Stimulated activated CD4-positive, alpha-beta T cell treated with anti-CD3 and anti-CD28 coated beads, Interleukin-15, amount 100 ng/mL, for 1 hour (primary cell): Measurements from ENCODE around the gene DYNC1H1.
"Not testable (repeated sequence)": the region's sequence is repeated elsewhere in the genome, so short reads cannot be mapped to it uniquely, and the experiment has no call there.

Experiments used
- DNase-seq, 2 donors: peaks; one replicate each; pipeline ENCODE4 v3.0.0-alpha.2; 2020; ENCODE audit warnings: low read depth in 1 of 2, low spot score in 1 of 2

The DYNC1H1 gene

DNA sequence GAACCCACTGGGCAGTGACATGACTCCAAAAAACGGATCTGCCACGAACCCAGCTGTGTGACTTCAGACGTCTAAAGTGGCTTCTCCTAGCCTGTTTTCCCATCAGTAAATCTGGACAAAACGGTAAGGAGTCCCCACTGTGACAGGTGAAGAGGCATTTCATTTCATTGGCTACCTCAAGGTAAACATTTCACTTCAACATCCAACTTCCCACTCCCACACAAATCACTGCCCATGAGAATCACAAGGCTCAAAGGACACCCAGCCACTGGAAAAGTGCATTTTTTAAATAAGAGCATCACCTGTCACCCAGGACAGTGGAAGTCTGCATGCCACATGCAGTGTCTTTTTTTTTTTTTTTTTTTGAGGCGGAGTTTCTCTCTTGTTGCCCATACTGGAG is 94.6 kb downstream of the DYNC1H1 start:
- no peak for DNase-seq

DNA sequence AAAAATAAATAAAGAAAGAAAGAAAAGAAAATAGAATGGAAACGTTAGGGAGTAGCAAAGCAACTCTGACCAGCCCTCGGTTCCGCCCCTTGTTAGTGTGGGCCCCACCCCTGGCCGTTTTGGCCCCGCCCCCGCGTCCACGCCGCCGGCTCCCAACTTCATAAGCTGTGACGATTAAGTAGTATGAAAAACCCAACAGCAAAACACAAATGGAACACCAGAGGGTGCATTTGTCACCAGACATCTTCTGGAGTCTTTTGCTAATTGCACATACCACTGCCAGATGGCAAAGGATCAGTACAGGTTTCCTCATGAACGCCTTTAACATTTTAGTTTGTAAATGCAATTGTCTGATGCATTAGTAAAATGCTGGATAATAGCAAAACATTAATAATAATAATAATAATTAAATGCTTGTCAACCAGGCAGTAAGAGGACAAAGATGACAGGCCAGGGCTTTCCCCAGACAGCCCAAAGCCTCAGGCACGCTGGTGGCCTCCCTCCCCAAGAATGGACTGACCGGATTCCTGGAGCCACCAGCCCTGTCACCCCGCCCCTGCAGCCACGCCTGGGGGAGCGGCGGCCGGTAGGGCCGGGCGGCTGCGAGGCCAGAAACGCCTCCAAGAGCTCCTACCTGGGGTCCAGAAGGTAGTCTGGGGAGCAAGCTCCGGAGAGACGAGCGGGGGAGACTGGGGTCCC is 98.9 kb downstream of the DYNC1H1 start:
- DNase-seq = peak; percentile 34 to 60

DNA sequence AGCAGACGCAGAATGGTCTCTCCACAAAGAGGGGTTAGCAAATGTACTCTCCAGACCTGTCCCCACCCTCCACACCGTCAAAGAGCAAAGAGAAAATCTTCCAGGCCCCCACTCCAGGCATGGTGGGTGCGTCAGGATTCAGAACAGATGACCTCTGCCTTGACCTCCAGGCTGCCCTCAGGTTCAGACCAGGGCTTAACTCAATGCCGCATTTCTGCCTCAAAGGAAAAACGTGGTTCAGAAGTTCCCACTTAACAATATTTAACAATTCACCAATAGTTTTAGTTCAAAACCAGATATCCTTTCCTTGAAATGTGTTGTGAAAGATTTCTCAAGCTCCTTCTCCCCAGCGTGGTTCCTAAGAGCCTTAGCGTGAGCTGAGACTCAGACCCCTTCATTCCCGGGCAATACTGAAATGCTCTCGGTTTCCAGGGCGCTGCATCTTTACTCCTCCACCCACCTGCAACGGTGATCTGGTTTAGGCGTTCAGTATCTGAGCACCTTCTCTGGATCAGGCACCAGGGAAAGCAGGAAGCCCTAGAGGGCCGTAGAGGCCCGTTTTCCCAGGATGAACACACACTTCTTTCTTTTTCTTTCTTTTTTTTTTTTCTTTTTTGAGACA is 99.5 kb downstream of the DYNC1H1 start:
- DNase-seq = no peak

DNA sequence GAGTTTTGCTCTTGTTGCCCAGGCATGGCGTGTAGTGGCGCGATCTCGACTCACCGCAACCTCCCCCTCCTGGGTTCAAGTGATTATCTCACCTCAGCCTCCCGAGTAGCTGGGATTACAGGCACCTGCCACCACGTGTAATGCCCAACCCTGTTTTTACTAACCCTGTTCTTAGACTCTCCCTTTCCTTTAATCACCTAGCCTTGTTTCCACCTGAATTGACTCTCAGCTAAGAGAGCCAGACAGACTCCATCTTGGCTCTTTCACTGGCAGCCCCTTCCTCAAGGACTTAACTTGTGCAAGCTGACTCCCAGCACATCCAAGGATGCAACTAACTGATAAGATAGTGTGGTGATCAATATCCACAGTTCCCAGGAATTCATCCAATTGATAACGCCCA is 100.2 kb downstream of the DYNC1H1 start:
- not testable (repeated sequence) for DNase-seq

DNA sequence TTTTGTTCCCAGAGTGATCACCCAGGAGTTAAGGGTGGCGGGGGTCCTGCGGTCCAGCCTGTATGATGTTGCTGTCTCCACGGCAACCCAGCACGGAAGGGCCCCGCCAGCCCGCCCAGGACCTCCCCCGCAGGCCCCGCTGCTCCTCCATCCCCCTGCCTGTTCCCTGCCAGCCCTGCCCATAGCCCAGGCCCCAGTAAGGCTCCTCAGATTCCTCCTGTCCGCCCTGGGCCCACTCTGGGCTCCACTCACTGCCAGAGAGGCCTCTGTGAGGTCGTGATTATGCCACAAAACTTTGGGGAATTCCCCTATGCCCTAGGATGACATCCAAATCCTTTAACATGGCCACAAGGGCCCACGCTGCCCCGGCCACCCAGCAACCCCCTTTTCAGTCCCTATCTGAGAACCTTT is 101.7 kb downstream of the DYNC1H1 start:
- no peak for DNase-seq

DNA sequence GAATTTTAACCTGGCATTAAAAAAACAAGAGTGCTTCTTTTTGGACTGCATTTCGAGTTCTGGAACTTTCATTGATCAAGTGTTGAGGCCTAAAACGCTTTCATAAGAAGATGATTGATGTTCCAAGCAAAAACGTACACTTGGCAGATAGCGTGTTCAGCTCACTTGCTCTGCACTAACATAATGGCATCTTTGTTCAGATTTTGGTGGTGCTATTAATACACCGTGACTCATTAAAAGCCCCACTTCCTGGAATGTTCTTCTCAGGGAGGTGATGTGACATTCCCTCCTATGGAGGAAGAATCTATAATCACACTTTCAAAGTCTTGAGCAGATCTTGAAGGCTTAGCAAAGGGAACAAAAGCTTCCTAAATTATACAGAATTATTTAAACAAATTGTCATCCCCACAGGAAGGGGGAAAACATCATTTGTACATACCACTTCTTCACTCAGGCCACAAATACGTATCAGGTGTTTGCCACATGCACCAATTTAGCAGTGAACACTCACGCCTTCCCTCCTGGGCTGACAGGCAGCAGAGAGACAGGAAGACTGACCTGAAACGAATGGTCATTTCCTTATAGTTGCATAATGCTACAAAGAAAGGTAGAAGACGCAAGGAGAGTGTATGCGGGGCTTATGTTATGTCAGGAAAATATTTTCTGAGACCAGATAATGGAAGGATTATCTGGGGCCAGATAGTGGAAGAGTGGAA is 107.1 kb downstream of the DYNC1H1 start:
- no peak for DNase-seq

DNA sequence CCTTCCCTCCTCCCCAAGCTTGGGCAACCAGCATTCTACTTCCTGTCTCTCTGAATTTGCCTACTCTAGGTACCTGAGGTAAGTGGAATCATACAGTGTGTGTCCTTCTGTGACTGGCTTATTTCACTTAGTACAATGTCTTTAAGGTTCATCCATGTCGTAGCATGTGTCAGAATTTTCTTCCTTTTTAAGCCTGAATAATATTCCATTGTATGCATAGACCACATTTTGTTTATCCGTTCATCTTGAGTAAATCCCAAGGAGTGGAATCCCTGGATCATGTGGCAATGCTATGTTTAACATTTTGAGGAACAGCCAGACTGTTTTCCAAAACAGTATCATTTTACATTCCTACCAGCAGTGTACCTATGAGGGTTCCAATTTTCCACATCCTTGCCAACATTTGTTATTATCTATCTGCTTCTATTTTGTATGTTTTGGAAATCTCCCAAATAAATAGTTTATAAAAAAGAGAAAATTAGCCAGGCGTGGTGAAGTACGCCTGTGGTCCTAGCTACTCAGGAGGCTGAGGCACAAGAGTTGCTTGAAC is 110.1 kb downstream of the DYNC1H1 start:
- no peak for DNase-seq

DNA sequence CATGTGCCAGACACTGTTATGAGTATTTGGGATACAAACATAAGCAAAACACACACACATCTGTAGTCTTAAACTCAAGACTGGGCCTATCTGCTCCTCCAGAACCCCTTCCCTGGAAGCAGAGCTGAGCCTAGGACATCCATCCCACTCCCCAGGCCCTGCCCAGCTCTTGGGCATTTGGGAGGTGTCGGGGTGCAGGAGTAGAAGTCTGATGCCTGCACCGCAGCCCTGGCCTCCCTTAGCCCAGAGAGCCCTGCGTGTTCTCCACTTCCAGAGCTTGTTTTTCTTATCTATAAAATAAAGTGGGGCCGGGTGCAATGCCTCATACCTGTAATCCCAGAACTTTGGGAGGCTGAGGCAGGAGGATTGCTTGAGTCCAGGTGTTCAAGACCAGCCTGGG is 110.8 kb downstream of the DYNC1H1 start:
- no peak for DNase-seq

DNA sequence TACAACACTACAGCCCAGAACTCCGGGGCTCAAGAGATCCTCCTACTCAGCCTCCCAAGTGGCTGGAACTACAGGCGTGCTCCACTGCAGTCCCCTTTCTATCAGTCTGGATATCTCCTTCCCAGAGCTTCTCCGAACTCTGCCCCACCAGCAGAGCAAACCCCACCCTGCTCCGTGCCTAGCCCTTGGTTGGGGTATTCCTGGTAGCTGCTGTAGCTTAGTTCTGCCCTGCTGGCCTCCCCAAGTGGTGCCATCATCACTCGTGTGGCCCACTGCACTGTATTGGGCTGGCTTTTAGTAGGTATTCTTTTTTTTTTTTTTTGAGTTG is 113.0 kb downstream of the DYNC1H1 start:
- DNase-seq = no peak

DNA sequence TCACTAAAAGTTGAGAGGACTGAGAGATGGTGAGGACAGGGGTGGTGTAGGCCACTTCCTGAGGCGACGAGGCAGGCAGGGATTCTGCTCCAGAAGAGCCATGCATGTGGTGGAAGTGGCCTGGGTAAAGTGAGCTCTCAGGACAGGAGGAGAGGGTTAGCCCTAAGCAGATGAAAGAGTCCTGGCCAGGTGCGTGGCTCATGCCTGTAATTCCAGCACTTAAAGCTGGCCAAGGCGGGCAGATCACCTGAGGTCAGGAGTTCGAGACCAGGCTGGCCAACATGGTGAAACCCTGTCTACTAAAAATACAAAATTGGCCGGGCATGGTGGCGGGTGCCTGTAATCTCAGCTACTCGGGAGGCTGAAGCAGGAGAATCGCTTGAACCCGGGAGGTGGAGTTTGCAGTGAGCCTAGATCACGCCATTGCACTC is 114.0 kb downstream of the DYNC1H1 start:
- not testable (repeated sequence) for DNase-seq

DNA sequence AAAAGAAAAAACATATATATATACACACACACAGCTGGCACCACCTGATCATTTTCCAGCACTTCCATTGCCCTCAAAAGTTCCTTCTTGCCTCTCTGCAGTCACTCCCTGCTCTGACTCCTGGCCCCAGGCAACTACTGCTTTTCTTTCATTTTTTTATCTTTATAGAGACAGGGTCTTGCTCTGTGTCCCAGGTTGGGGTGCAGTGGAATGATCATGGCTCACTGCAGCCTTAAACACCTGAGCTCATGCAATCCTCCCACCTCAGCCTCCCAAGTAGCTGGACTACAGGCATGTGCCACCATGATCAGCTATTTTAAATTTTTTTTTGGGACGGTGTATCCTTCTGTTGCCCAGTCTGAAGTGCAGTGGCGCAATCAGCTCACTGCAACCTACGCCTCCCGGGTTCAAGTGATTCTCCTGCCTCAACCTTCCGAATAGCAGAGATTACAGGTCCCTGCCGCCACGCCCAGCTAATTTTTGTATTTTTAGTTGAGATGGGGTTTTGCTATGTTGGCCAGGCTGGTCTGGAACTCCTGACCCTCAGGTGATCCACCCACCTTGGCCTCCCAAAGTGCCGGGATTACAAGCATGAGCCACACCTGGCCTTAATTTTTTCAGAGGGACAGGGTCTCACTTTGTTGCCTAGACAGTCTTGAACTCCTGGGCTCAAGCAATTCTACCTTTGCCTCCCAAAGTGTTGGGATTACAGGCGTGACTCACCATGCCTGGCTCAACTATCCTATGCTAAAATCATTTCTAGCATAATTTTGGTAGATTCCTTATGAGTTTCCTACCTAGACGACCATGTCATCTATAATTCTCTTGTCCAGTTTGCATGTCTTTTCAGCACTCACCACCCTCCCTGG is 114.7 kb downstream of the DYNC1H1 start:
- no peak for DNase-seq

DNA sequence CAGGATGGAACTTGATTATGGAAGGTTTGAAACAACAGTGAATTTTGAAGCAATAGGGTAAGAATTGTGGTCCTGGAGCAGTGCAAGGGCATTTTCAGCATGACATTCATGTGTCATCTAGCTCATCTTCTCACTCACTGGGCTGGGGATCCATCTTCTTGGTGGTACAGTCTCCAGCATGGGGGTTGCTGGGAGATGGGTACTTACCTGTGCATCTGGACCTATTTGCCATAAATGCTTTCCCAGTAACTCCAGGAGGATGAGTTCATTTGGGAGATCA is 115.3 kb downstream of the DYNC1H1 start:
- DNase-seq = no peak

DNA sequence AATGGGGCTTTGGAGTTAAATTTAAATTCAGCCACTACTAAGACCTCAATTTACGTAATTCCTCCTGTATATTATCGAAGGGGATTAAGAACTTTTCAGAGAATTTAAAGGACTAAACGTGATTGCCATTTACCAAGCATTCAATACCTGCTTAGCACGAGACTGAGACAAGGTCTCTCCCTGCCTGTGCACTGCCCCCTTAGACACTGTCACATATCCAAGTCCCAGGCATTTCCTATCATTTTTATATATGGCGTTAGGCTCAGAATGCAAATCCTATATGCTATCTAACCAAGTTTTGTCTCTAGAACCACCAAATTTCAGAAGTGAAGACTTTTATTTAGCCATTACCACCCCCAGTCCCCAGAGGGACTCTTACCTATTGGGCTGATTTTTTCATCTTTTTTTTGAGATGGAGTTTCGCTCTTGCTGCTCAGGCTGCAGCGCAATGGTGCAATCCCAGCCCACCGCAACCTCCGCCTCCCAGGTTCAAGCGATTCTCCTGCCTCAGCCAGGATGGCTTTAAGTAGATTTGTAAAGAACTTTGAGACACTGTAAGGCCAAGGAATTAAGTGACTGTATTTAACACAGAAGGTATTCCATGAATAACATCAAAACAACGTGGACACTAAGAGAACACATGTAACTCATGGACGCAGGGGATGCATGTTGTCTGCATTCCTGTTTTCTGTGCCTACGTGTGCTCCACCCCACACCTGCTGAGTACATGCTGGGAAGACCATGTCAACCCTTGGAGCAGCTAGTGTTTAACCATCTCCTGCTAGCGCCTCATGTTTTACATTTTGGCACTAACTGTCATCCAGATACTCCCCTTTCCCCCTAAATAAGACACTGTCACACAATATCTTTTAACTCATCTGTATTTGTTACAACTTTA is 116.1 kb downstream of the DYNC1H1 start:
- DNase-seq = no peak

DNA sequence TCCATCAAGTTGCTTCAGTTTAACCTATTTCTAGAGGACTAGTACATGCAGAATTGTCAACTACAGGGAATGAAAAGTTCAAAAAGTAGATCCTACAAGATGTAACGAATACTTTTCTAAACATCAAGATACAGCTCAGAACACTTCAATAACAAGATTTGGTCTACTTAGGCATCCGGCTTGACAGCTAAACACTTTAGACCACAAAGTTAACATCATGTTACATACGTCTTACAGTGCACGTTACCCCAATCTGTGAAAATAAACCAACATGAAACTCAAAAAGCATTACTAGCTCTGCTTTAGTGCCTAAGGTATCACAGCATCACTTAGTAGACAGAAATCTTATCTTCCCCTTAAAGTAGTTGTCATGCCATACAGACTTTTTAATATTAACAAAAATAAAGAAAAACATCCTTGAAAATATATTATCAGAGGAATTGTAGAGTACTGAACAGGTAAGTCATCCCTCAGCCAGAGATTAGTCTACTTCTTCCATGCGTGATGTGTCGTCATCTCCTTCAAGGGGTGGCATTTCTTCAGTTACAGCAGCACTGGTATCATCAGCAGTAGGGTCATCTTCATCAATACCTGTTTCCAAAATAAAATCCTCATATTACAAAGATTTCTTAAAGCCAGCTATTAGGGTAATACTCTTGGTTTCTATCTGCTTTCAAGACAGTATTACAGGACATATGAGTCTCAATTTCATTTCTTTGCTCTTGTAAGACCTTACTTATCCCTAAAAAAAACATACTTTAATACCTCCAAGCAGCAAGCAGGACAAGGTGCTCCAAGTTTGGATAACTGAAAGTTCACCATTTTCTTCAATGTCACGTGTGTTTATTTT is 117.1 kb downstream of the DYNC1H1 start:
- no peak for DNase-seq

DNA sequence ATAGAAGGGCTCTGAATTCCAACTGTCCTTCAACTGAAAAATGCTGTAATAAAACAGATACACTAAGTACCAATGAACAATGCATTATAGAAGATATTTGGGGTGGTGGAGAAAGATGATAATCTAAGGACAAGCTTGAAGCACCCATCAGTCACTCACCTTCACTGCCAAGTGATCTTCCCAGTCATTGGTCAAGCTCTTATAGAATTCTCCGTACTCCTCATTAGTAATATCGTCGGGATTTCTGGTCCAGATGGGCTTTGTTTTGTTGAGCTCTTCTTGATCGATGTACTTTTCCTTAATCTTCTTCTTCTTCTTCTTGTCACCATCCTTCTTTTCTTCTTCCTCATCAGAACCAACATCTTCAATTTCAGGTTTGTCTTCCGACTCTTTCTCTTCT is 120.1 kb downstream of the DYNC1H1 start:
- DNase-seq = not testable (repeated sequence)

DNA sequence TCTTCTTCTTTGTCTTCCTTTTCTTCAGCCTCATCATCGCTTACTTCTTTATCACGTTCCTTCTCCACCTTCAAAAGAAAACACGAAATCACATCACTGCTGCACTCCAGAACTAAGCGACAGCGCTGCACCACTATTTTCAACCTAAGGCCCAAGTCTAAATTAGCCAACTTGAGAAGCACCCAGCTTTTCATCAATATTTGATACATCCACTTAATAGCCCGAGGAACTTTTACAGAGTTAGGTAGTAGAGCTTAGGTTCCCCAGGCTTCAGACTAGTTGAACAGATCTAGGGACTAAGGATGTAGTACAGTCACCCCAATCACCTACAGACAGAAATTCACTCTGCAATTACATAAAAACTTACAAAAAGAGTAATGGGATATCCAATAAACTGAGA is 120.6 kb downstream of the DYNC1H1 start:
- no peak for DNase-seq

DNA sequence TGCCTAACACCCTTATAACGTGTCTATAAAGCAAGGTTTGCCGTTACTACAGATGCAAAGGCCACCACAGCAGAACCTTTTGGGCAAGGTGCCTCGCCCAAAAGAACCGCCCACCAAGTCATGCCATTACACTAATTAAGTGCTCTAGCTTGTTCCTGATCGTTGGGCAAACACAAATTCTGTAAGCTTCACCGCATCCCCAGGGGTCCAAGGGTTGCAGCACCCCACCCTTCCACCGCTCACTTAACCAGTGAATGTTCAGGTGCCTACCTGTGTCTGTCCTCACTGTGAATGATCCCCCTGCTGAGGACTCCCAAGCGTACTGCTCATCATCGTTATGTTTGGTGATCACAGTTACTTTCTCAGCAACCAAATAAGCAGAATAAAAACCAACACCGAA is 121.1 kb downstream of the DYNC1H1 start:
- DNase-seq = no peak

DNA sequence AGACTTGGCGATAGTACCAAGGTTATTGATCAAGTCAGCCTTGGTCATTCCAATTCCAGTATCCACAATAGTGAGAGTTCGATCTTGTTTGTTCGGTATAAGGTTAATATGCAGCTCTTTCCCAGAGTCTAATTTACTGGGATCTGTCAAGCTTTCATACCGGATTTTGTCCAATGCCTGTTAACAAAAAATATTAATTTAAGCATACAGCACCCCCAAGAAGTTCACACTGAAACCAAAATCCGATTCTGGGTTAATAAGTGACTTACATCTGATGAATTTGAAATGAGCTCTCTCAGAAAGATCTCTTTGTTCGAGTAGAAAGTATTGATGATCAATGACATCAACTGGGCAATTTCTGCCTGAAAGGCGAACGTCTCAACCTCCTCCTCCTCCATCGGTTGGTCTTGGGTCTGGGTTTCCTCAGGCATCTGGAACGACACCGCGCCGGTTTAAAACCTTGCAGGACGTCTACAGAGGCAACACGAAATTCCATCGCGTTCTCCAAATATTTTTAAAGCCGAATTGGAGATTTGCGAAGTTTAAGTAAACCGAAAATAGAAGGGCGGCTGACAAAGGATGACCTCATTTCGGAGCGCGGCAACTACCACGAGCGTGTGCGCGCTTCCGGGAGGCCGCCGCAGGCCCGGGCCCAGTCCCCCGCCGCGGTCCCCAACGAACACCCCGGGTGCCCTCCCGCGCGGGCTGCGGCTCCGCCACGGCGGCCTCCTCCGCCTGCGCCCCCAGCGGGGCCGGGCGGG is 121.8 kb downstream of the DYNC1H1 start:
- peak; percentile 33 to 51 for DNase-seq

DNA sequence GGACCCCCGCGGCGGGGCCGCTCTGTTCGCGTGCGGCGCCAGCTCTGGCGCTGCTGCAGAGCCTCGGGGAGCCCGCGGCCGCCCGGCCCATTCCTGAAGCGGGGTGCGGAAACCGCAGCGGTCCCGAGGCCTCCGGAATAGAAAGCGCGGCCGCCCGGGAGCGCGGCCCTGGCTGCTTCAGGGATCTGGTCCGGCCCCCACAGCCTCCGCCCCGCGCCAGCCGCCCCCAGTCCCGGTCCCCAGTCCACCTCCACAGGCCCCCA is 122.3 kb downstream of the DYNC1H1 start:
- no peak for DNase-seq
